HL-60 (cell line): ENCODE results near the gene BHLHA9.
A peak's percentile ranks its signal among the peaks of the same experiment; 100 is the strongest.

Source experiments
- CTCF ChIP-seq: IDR thresholded peaks from one replicate; pipeline ENCODE4 v1.5.1; 2011; ENCODE audit warnings: low read length, control low read depth, inconsistent platforms; ENCODE audit not compliant: insufficient read depth
- POLR2AphosphoS5 ChIP-seq: IDR thresholded peaks from 2 replicates; pipeline ENCODE4 v1.6.1; 2012; ENCODE audit warnings: low read depth
- REST ChIP-seq: IDR thresholded peaks from 2 replicates; pipeline ENCODE4 v1.6.1; 2012; ENCODE audit warnings: low read depth; ENCODE audit not compliant: insufficient replicate concordance
- SPI1 ChIP-seq: IDR thresholded peaks from 2 replicates; pipeline ENCODE4 v1.6.1; 2012; ENCODE audit warnings: low read depth, mild to moderate bottlenecking, borderline replicate concordance

- no peak for TF ChIP-seq CTCF
- TF ChIP-seq REST, result no peak
- peak; percentile 53 for TF ChIP-seq POLR2AphosphoS5
- TF ChIP-seq SPI1, result peak; percentile 17; the same call in 1 of the 2 replicates
Observed at GRCh38 chr17:1229349-1229899, 40.8 kb upstream of the BHLHA9 start.
